Sigmoid colon (tissue), 7 donors: Measurements from ENCODE around the gene ZSCAN18. TPM values are rescaled to one million over a fixed set of nuclear protein-coding genes. Genes with fewer than 3 reads are reported as not detected.

ENCODE experiments used
- DNase-seq: peaks from one replicate; pipeline ENCODE4 v3.0.0-alpha.2; 2019
- H3K27ac ChIP-seq, 4 donors: fragments of 200-600 bp; sonication (generic); one replicate each; pipeline ENCODE4 v1.5.1; 2016 to 2019; ENCODE audit warnings: mild to moderate bottlenecking in 1 of 4
- H3K27me3 ChIP-seq, 3 donors: fragments of 200-600 bp; sonication (generic); one replicate each; pipeline ENCODE4 v1.5.1; 2019; ENCODE audit warnings: mild to moderate bottlenecking in 1 of 3
- H3K36me3 ChIP-seq, 4 donors: fragments of 200-600 bp; sonication (generic); one replicate each; pipeline ENCODE4 v1.5.1; 2016 to 2019
- H3K4me1 ChIP-seq, 4 donors: fragments of 200-600 bp; sonication (generic); one replicate each; pipeline ENCODE4 v1.5.1; 2017 to 2019
- H3K4me3 ChIP-seq, 4 donors: fragments of 200-600 bp; sonication (generic); one replicate each; pipeline ENCODE4 v1.5.1; 2017 to 2019; ENCODE audit warnings: mild to moderate bottlenecking in 2 of 4, moderate library complexity in 1 of 4
- H3K9me3 ChIP-seq, 4 donors: fragments of 200-600 bp in 3 of 4; sonication (generic) in 3 of 4; one replicate each; pipeline versions ENCODE4 v1.5.1 to v1.6.1; 2013 to 2019
- CTCF ChIP-seq, 4 experiments: fragments of 450-650 bp in 3 of 4; fragments of 200-600 bp in 1 of 4; IDR thresholded peaks; one replicate each; pipeline ENCODE4 v1.5.1; 2016 to 2019; ENCODE audit warnings: antibody characterized with exemption in 4 of 4, mild to moderate bottlenecking in 3 of 4, moderate library complexity in 2 of 4
- EP300 ChIP-seq, 4 donors: sonication (generic); formaldehyde crosslinking; IDR thresholded peaks; one replicate each; pipeline ENCODE4 v1.6.1; 2017; ENCODE audit warnings: antibody characterized with exemption in 4 of 4
- POLR2A ChIP-seq, 2 donors: fragments of 450-650 bp; IDR thresholded peaks; one replicate each; pipeline ENCODE4 v1.6.1; 2016; ENCODE audit warnings: antibody characterized with exemption in 2 of 2, mild to moderate bottlenecking in 2 of 2, moderate library complexity in 2 of 2
- POLR2AphosphoS5 ChIP-seq, 4 donors: sonication (generic); formaldehyde crosslinking; IDR thresholded peaks; one replicate each; pipeline ENCODE4 v1.6.1; 2017; ENCODE audit warnings: antibody characterized with exemption in 4 of 4
- WGBS, 2 donors: extraction: QIAGEN DNeasy Blood & Tissue Kit; methylation state at CpG; one replicate each; pipeline ENCODE4 v1.1.7; 2013; 5-methylcytosine and 5-hydroxymethylcytosine counted together
- intact Hi-C: fragments of 100-400 bp; cut with DNase I; formaldehyde crosslinking; loops from one replicate; pipeline ENCODE4 v1.15.1; 2023
- polyA plus RNA-seq, 3 donors: library from polyadenylated mRNA; stranded (reverse); fragments of 200-250 nt; gene quantifications; one replicate each; pipeline ENCODE4 v1.2.3, GENCODE V29; 2013
- total RNA-seq, 4 donors: library from RNA; depleted of rRNA; stranded (reverse); fragments of >200 nt; gene quantifications; one replicate each; pipeline ENCODE4 v1.1.0, GENCODE V29; 2016
- donor health status: healthy with polysubstance abuse.
- donor health status: Bipolar disorder and iron deficiency.
- donor health status: healthy.

The ZSCAN18 gene
- total and polyA plus RNA-seq, 7 donors = 5.8 to 85.3 (median 64.7) TPM

GRCh38 chr19:58084596-58085347 lies 13.3 kb downstream of the ZSCAN18 start:
- WGBS, 2 donors = 98% methylated on average over 69 of the region's 69 CpGs
- Histone ChIP-seq H3K4me3 (no peak overlapping the region), H3K36me3 (peaks cover 31 to 66% (median 50%) of the 10 kb centered on the region in 4 donors), H3K27ac (no peak overlapping the region), H3K4me1 (no peaks in the 10 kb centered on the region), H3K9me3 (peaks cover 23 to 59% (median 40%) of the 10 kb centered on the region in 4 donors), H3K27me3 (no peaks in the 10 kb centered on the region)
- TF ChIP-seq CTCF (IDR thresholded peaks at IDR 0.05) (no peak), POLR2AphosphoS5 (IDR thresholded peaks at IDR 0.05) (no peak), EP300 (IDR thresholded peaks at IDR 0.05) (no peak), POLR2A (IDR thresholded peaks at IDR 0.05) (no peak)
- no peak for DNase-seq
- intact Hi-C loops = no loop called here

- Histone ChIP-seq H3K4me1 (no peaks in the 10 kb centered on the region), H3K27ac (no peak overlapping the region), H3K9me3 (peaks cover 23 to 59% (median 40%) of the 10 kb centered on the region in 4 donors), H3K27me3 (no peaks in the 10 kb centered on the region), H3K4me3 (no peak overlapping the region), H3K36me3 (peaks cover 31 to 53% (median 43%) of the 10 kb centered on the region in 4 donors)
- TF ChIP-seq POLR2AphosphoS5 (IDR thresholded peaks at IDR 0.05) (no peak), EP300 (IDR thresholded peaks at IDR 0.05) (no peak), CTCF (IDR thresholded peaks at IDR 0.05) (no peak), POLR2A (IDR thresholded peaks at IDR 0.05) (no peak)
- intact Hi-C loops = no loop called here
- no peak for DNase-seq
- 91 to 94% methylated on average over 3 of the region's 3 CpGs for WGBS, 2 donors
These were observed 15.0 kb downstream of the ZSCAN18 start for GRCh38 chr19:58083021-58083420.

GRCh38 chr19:58079792-58080191 lies 18.2 kb downstream of the ZSCAN18 start:
- Histone ChIP-seq H3K27ac (no peak overlapping the region), H3K36me3 (peaks cover 8 to 21% (median 15%) of the 10 kb centered on the region in 4 donors), H3K4me3 (no peak overlapping the region), H3K4me1 (no peaks in the 10 kb centered on the region), H3K27me3 (no peaks in the 10 kb centered on the region), H3K9me3 (peaks cover 23 to 43% (median 34%) of the 10 kb centered on the region in 4 donors)
- TF ChIP-seq POLR2AphosphoS5 (IDR thresholded peaks at IDR 0.05) (no peak), CTCF (IDR thresholded peaks at IDR 0.05) (no peak), POLR2A (IDR thresholded peaks at IDR 0.05) (no peak), EP300 (IDR thresholded peaks at IDR 0.05) (no peak)
- intact Hi-C loops = no loop called here
- no peak for DNase-seq
- WGBS, 2 donors = 93% methylated on average over 10 of the region's 10 CpGs

GRCh38 chr19:58067240-58067912 lies 30.7 kb downstream of the ZSCAN18 start:
- TF ChIP-seq EP300 (IDR thresholded peaks at IDR 0.05) (no peak), CTCF (IDR thresholded peaks at IDR 0.05) (no peak), POLR2A (IDR thresholded peaks at IDR 0.05) (no peak), POLR2AphosphoS5 (IDR thresholded peaks at IDR 0.05) (no peak)
- WGBS, 2 donors = 94 to 95% methylated on average over 15 of the region's 15 CpGs
- intact Hi-C loops = no loop called here
- DNase-seq = no peak
- Histone ChIP-seq H3K4me3 (no peak overlapping the region), H3K4me1 (no peaks in the 10 kb centered on the region), H3K27ac (no peak overlapping the region), H3K27me3 (no peaks in the 10 kb centered on the region), H3K36me3 (peaks cover 13 to 67% (median 36%) of the 10 kb centered on the region in 4 donors), H3K9me3 (peaks cover 58 to 71% (median 68%) of the 10 kb centered on the region in 4 donors)
